Breast epithelium (tissue), 4 donors: ENCODE results near the gene FABP1. TPM values are rescaled to one million over a fixed set of nuclear protein-coding genes. Genes with fewer than 3 reads are reported as not detected.

ENCODE experiments used
- DNase-seq, 2 donors: peaks; one replicate each; pipeline ENCODE4 v3.0.0-alpha.2; 2019; ENCODE audit warnings: low spot score in 2 of 2
- H3K27ac ChIP-seq, 2 donors: fragments of 200-600 bp; sonication (generic) in 1 of 2; one replicate each; pipeline ENCODE4 v1.5.1; 2016 to 2019; ENCODE audit warnings: mild to moderate bottlenecking in 1 of 2
- H3K27me3 ChIP-seq, 2 donors: fragments of 200-600 bp; sonication (generic) in 1 of 2; one replicate each; pipeline versions ENCODE4 v1.5.1 to v1.6.0; 2017 to 2019; ENCODE audit warnings: control low read depth in 1 of 2, mild to moderate bottlenecking in 1 of 2
- H3K36me3 ChIP-seq: fragments of 200-600 bp; one replicate; pipeline ENCODE4 v1.5.1; 2019
- H3K4me1 ChIP-seq, 2 donors: fragments of 200-600 bp; sonication (generic); one replicate each; pipeline ENCODE4 v1.5.1; 2016 to 2019; ENCODE audit warnings: control low read depth in 1 of 2
- H3K4me3 ChIP-seq, 3 donors: fragments of 200-600 bp; sonication (generic); 1 replicate in 2 of 3; 2 replicates in 1 of 3; pipeline ENCODE4 v1.5.1; 2016 to 2019; ENCODE audit warnings: mild to moderate bottlenecking in 3 of 3, moderate library complexity in 2 of 3
- H3K9me3 ChIP-seq, 2 donors: fragments of 200-600 bp; sonication (generic) in 1 of 2; one replicate each; pipeline ENCODE4 v1.5.1; 2016 to 2019; ENCODE audit warnings: control low read depth in 1 of 2
- CTCF ChIP-seq, 3 donors: fragments of 450-650 bp; IDR thresholded peaks; one replicate each; pipeline ENCODE4 v1.5.1; 2016 to 2017; ENCODE audit warnings: antibody characterized with exemption in 3 of 3, mild to moderate bottlenecking in 3 of 3, moderate library complexity in 3 of 3
- POLR2A ChIP-seq: fragments of 450-650 bp; IDR thresholded peaks from one replicate; pipeline ENCODE4 v1.6.1; 2016; ENCODE audit warnings: antibody characterized with exemption, mild to moderate bottlenecking, moderate library complexity
- POLR2AphosphoS5 ChIP-seq, 3 donors: sonication (generic); formaldehyde crosslinking; IDR thresholded peaks; one replicate each; pipeline ENCODE4 v1.6.1; 2017; ENCODE audit warnings: antibody characterized with exemption in 3 of 3
- intact Hi-C: fragments of 100-400 bp; cut with DNase I; formaldehyde crosslinking; loops from one replicate; pipeline ENCODE4 v1.15.1; 2023; ENCODE audit warnings: low total_unique reads
- total RNA-seq, 3 donors: library from RNA; depleted of rRNA; stranded (reverse); fragments of >200 nt; gene quantifications; one replicate each; pipeline ENCODE4 v1.1.0, GENCODE V29; 2016

The FABP1 gene
- total RNA-seq, 3 donors from 2014 or later = 20.0 TPM; not detected in 2

DNA sequence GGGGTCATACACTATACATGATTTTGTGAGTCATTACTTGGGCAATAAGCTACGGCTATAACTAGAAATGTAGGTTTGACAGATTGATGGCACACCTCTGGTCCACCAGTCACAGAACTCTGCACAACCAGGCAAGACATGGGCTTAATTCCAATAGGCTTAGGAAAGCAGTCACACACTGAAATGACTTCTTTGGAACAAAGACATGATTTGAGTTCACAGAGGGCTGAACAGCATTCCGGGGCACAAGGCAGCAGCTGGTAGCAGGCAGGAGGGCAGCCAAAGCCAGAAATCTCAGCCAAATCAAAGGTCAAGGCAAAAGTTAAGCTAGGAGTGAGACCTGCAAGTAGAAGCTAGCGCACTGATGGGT, 27.4 kb downstream of the FABP1 start:
- H3K27ac ChIP-seq = peak overlapping the region; percentile 43 to 48
- no peaks in the 10 kb centered on the region for H3K27me3 ChIP-seq
- intact Hi-C loops = no loop called here

DNA sequence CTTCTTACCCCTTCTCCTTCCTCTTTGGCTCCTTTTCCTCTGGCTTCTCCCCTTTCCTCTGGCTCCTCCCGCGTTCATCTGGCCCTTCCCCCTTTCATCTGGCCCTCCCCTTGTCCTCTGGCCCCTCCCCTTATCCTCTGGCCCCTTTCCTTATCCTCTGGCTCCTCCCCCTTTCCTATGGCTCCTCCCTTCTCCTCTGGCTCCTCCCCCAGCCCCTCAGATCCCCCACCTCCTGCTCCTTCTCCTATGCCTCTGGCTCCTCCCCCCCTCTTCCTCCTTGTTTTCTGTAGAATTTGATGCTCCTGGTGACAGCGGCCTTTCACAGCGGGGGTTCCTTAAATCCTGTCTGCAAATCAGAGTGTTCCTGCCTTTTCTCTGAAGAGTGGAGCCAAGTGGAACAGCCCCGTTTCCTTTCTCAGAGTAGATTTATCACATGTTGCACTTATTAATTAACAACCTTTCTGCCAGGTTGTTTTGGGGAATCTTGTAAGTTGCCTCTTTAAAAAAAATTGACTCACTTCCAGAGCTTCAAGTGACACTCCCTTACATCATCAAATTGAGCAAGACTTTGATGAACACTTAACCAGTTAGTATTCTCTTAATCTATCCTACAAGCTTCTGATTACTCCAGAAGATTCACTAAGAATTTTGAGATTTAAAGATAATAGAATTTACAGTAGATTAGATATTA, 27.9 kb downstream of the FABP1 start:
- H3K27ac ChIP-seq = peak overlapping the region; percentile 43 to 48
- no peaks in the 10 kb centered on the region for H3K36me3 ChIP-seq
- intact Hi-C loops = no loop called here
- TF ChIP-seq POLR2AphosphoS5 (IDR thresholded peaks at IDR 0.05) (no peak), CTCF (IDR thresholded peaks at IDR 0.05) (no peak), POLR2A (no peak)
- no peaks in the 10 kb centered on the region for H3K27me3 ChIP-seq
- no peaks in the 10 kb centered on the region for H3K4me1 ChIP-seq
- no peak overlapping the region for H3K4me3 ChIP-seq
- no peak for DNase-seq
- H3K9me3 ChIP-seq = no peaks in the 10 kb centered on the region

More for the DNA sequence above, 27.4 kb downstream of the FABP1 start:
- Histone ChIP-seq H3K36me3 (no peaks in the 10 kb centered on the region), H3K4me1 (no peaks in the 10 kb centered on the region), H3K9me3 (no peaks in the 10 kb centered on the region), H3K4me3 (no peak overlapping the region)
- no peak for DNase-seq
- TF ChIP-seq CTCF (IDR thresholded peaks at IDR 0.05) (no peak), POLR2A (no peak), POLR2AphosphoS5 (IDR thresholded peaks at IDR 0.05) (no peak)

DNA sequence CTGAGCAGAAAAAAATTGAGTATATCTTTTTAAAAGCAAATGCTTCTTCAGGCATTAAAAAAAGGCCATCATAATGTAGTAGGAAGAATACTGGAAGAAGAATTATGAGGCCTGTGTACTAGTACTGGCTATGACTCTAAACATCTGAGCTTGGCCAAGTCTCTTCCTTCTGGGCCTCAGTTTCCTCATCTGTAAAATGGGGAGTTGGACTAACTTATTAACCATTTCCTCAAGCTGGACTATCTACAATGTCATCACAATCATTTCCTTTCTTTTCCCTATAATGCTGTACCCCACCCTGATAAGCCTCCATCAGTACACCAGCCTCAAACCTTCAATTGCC, 29.3 kb downstream of the FABP1 start:
- Histone ChIP-seq H3K9me3 (no peaks in the 10 kb centered on the region), H3K27me3 (no peaks in the 10 kb centered on the region), H3K4me3 (no peak overlapping the region), H3K27ac (no peak overlapping the region), H3K36me3 (no peaks in the 10 kb centered on the region), H3K4me1 (no peaks in the 10 kb centered on the region)
- TF ChIP-seq POLR2A = no peak
- no peak for TF ChIP-seq POLR2AphosphoS5 (IDR thresholded peaks at IDR 0.05)
- TF ChIP-seq CTCF (IDR thresholded peaks at IDR 0.05) = no peak
- DNase-seq = no peak
- intact Hi-C loops = no loop called here

- H3K27me3 ChIP-seq = no peaks in the 10 kb centered on the region
- H3K4me3 ChIP-seq = no peak overlapping the region
- intact Hi-C loops = no loop called here
- TF ChIP-seq CTCF (IDR thresholded peaks at IDR 0.05) = no peak
- no peak for TF ChIP-seq POLR2AphosphoS5 (IDR thresholded peaks at IDR 0.05)
- no peak for TF ChIP-seq POLR2A
- no peak overlapping the region for H3K27ac ChIP-seq
- H3K36me3 ChIP-seq = no peaks in the 10 kb centered on the region
- DNase-seq = no peak
- no peaks in the 10 kb centered on the region for H3K9me3 ChIP-seq
- no peaks in the 10 kb centered on the region for H3K4me1 ChIP-seq
These were observed 29.8 kb downstream of the FABP1 start for GRCh38 chr2:88097891-88098557.

DNA sequence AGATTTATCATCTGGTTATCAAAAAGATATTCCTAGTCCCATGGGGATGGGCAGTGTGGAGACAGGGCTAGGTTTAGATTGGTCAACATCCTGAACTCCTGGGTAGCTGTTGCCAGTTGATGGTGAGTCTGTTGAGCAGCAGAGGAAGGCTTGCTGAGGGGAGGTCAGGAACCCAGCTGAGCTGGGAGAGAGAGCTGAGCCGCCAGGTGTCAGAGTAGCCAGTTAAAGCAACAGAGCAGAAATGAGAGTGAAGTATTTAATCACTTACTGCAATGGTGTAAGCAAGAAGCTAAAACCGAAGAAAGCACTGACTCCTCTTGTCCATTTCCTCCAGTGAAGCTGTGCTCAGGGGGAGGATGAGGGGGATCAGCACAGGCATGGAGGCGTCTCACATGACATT, 30.7 kb downstream of the FABP1 start:
- no peak for DNase-seq
- H3K27ac ChIP-seq = no peak overlapping the region
- H3K4me1 ChIP-seq = no peaks in the 10 kb centered on the region
- no peaks in the 10 kb centered on the region for H3K36me3 ChIP-seq
- no peaks in the 10 kb centered on the region for H3K9me3 ChIP-seq
- no peaks in the 10 kb centered on the region for H3K27me3 ChIP-seq
- TF ChIP-seq CTCF (IDR thresholded peaks at IDR 0.05) (no peak), POLR2A (no peak), POLR2AphosphoS5 (IDR thresholded peaks at IDR 0.05) (no peak)
- no peak overlapping the region for H3K4me3 ChIP-seq
- intact Hi-C loops = no loop called here
